GM21360 (cell line): Measurements from ENCODE around the gene SPSB1.

Experiments
- ATAC-seq: cut with Tn5 transposase; IDR thresholded peaks from one replicate; pipeline ENCODE4 v1.9.1; 2021; ENCODE audit warnings: mild to moderate bottlenecking, moderate library complexity; ENCODE audit not compliant: unreplicated experiment

The SPSB1 gene

DNA sequence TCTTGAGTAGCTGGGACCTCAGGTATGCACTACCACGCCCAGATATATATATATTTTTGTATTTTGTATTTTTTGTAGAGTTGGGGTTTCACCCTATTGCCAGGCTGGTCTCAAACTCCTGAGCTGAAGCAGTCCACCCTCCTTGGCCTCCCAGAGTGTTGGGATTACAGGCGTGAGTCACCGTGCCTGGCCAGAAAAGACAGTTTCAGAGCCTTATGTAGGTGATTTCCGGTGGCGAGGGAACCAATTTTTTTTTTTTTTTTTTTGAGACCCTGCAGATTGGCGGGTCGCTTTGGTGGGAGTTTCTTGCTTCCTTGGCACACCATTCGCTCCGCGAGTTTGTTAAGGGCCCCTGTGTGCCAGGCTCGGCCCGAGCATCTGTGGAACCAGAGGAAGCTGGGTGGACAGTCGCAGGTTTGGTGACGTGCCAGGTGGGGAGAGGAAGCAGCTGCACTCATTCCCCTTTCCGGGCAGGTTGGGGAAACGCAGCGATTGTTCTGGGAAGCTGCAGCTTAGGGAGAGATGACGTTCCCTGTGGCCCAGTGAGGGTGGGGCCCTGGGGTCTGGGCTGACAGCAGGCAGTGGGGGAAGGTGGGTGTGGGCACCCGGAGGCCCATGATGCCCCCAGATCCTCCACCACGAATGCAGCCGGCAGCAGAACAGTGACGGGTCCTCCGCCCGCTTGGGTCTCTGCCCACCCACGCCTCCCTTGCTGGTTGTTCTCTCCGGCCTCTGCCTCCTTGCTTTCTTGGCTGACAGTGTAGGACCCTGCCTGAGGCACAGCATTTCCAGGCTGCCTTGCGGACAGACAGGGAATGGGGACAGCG lies 25.1 kb downstream of the SPSB1 start:
- no peak for ATAC-seq

GRCh38 chr1:9319208-9319788 lies 26.6 kb downstream of the SPSB1 start:
- ATAC-seq: no peak

GRCh38 chr1:9319789-9320519 lies 27.3 kb downstream of the SPSB1 start:
- ATAC-seq: no peak

DNA sequence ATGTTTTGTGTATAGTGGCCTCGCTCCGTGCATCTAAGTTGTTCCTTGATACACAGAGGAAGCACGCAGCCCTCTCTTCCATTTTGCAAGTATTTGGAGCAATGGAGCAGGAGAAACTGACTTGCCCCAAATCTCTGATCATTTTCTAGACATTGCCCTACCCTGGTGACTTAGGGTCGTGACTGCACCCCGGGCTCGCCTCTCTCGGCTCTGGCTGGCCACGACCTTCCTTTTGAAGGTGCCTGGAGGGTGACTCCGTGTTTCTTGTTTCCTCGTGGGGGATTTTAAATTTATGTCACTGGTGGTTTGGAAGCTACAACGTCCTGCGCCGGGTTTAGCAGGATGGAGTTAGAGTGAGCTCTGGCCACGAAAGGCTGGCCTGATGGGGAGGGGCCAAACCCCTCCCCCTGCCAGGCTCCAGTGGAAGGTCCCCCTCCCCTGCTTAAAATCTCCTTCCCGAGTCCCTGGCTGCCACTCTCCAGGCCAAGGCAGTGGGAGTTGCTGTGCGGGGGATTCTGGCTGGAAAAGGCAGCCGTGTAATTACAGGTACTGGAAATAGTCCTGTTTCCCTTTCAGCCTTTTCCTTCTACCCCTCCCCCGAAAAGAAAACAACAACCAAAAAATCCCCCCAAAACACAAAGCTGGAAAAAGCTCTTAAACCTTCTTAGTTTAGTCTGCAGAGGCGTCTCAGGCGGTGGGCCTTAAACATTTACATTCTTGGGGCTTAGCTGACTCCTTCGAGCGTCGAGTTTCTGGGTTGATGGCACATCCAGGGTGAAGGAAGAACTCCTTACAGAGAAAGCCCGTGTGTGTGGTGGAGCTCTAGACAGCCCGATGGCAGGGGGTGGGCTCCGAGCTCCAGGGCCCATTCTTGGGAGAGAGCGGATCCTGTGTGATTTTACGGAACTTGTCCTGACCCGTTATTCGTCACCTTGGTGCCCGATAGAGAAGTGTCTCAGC lies 28.1 kb downstream of the SPSB1 start:
- no peak for ATAC-seq

- no peak for ATAC-seq
These were observed 28.8 kb downstream of the SPSB1 start for GRCh38 chr1:9321480-9321849.

DNA sequence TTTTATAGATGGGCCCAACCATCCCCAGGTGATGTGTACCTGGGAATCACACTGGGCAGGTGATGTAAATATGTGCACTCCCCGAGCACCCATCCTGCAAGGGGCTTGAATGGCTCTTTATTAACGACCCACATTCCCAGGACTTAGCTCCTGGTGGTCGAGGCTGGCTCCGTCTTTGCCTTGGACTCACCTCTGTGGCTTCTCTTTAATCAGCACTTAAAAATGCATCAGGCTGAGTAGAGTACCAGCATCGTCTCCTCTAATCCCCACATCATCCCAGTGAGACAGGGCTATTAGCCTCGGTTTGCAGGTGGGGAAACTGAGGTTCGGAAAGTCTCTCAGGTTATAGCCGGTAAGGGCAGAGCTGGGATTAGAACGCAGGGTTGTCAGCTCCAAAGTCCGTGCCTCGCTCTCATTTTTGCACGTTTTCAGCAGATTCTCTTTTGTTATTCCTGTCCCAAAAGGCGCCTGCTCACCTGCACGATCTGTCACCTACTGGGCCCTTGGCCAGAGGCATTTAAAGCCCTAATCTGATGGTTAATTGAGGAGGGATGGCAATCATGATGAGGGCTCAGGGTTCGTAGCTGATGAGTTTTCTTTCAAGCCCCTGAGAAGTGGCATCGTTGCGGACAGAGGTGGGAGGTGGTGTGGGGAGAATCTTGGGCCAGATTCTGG lies 29.4 kb downstream of the SPSB1 start:
- no peak for ATAC-seq

GRCh38 chr1:9322661-9323244 lies 30.1 kb downstream of the SPSB1 start:
- ATAC-seq: no peak

DNA sequence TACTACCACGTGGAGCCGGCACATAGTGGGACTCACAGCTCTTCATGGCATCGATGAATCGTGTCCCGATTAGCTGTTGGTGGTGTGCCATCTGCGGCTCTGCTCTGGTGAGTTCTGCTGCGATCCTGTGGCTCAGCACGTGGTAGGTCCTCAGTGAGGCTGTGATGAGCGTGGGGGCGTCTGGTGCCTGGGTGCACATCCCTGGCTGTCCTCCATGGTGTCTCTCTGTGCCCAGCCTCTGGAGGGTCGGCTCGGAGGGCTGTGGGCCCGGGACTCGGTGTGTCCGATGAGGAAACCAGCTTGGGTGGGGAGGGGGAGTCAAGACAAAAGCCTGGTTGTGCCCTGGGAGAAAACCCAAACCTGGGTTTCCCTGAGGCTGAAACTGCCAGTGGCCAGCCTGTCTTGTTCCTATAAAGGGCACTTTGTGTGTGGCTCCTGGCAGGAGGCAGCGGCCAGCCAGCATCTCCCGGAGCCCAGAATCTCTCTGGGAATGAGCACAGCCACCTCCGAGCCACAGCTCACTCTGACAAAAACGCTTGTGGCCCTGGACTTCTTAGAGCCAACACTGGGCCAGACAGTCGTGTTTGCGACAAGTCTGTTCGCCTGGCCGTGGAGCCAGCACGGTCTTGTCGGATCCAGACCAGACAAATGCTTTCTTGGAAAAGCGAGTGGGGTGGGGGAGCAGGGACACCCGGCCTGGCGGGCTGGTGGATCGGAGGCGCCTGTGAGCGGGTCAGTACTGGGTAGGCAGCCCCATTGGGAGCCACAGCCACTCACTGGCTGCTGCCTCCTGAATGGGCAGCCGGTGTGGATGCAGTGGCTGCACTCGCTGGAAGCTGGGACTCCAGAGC lies 31.8 kb downstream of the SPSB1 start:
- no peak for ATAC-seq

DNA sequence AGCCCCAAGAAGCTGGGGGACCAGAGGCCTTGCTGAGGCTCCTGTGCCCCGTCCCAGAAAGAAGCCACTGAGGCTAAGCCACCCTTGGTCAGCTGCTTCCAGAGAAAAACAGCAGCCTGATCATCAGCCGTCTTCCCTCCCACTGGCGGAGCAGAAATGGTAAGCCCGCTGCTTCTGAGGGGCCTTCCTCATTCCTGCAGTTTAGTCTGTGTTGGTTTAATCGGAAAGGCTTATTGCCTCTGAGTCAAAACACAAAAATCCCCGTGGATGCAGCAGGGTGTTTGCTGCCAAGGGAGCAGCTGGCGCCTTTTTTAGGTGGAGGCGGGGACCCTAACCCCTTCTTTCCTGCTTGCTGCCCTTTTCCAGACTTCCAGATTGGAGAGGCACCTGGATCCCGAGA lies 33.9 kb downstream of the SPSB1 start:
- no peak for ATAC-seq

- ATAC-seq: no peak
These were observed 35.5 kb downstream of the SPSB1 start for GRCh38 chr1:9328201-9328600.

GRCh38 chr1:9328715-9329114 lies 36.0 kb downstream of the SPSB1 start:
- ATAC-seq: no peak

GRCh38 chr1:9331016-9331415 lies 38.3 kb downstream of the SPSB1 start:
- ATAC-seq: no peak

GRCh38 chr1:9331558-9332346 lies 39.1 kb downstream of the SPSB1 start:
- ATAC-seq: no peak

DNA sequence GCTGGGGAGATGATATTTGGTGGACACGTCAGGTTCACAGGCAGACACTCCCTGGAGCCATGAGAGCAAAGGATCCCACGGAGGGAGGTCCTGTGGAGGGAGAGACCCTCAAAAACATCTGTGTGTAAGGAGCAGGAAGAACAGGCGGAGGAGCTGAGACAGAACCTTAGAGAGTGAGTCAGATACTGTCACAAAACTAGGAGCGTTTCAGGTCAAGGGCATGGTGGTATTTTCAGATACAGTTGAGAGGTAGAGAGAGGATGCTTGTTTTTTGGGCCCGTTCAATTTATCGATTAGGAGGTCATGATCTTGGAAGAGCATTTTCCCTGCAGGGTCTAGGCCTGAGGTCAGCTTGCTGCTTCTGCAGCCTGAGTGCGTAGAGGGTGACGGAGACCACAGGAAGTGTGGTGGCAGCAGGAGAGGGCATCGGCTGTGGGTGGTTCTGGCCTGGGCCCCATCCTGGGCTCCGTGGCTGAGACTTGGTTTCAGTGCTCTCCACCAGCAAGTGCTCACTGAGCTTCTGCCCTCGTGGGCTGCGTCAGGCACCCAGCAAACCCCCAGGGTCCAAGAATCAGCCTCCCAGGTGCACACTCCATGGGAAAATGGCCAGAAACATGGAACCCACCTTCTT lies 39.9 kb downstream of the SPSB1 start:
- no peak for ATAC-seq

GRCh38 chr1:9338397-9339246 lies 45.9 kb downstream of the SPSB1 start:
- ATAC-seq: no peak

DNA sequence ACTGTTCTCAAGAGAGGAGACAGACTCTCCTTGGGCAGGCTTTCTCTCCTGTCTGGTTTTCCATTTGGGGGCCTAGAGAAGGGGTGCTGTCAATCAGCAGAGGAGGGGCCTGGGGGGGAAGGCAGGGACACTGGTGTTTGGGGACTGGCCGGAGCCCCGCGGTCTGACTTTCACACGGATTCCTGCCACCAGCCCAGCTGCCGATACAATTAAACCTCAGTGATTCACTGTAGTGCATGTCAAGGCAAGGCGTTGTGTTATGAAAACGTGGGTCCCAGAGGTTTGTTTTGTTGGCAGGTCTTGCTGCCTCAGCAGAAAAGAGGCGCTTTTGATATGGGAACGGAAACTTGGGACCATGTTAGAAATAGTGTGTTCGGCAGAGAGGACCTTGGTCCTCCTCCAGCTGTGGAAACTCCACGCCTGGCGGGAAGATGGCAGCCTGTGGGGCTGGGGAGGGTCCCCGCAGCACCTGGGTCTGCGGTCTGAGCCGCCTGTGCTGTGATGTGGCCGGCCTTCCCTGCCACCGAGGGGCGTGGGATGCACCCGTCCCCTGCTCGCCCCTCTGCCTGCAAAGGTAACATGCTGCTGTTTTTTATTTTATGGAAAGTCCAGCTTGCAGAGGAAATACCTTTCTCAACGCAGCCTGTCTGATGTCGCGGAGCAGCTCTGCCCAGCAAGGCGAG lies 47.6 kb downstream of the SPSB1 start:
- no peak for ATAC-seq
